ENCODE measurements around the gene LKAAEAR1.
A peak's percentile ranks its signal among the peaks of the same experiment; 100 is the strongest.

LKAAEAR1 gene

DNA sequence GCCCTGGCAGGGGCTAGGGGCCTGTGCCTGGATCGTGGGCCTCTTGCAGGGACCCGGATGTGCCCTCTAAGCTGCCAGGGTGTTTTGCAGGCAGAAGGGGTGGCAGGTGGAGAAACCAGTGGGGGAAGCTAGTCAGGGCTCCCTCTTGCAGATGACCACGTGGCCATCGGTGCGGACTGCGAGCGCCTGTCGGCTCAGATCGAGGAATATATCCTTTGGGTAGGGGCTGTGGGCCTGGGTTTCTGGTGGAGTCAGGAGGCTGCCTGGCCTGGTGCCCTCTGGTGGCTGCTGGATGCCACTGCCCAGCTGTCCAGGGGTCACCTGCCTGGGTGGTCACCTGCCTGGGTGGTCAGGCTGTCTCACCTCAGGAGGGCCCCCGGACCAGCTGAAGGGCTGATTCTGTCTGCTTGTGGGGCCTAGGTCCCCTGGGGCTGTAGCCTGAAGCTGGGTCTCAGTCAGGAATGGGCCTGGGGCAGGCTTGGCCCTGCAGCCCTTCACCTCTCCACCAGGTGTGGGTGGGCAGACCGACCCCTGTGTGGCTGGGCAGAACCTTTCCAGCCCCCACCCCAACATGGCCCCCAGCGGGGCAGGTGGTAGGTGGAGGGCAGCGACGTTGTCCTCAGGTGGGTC is 14.5 kb downstream of the LKAAEAR1 start:
- DNase-seq (ENCODE audit: low read depth in 2 of 2), result no peak
- TF ChIP-seq, protein P1, sequence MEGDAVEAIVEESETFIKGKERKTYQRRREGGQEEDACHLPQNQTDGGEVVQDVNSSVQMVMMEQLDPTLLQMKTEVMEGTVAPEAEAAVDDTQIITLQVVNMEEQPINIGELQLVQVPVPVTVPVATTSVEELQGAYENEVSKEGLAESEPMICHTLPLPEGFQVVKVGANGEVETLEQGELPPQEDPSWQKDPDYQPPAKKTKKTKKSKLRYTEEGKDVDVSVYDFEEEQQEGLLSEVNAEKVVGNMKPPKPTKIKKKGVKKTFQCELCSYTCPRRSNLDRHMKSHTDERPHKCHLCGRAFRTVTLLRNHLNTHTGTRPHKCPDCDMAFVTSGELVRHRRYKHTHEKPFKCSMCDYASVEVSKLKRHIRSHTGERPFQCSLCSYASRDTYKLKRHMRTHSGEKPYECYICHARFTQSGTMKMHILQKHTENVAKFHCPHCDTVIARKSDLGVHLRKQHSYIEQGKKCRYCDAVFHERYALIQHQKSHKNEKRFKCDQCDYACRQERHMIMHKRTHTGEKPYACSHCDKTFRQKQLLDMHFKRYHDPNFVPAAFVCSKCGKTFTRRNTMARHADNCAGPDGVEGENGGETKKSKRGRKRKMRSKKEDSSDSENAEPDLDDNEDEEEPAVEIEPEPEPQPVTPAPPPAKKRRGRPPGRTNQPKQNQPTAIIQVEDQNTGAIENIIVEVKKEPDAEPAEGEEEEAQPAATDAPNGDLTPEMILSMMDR (IDR thresholded peaks at IDR 0.05; ENCODE audit: low read depth, low read length), result peak; percentile 82
- no peak overlapping the region for H3K4me3 ChIP-seq (replicated peaks in 1 of 2; ENCODE audit: low read depth in 2 of 2, low read length in 2 of 2)

DNA sequence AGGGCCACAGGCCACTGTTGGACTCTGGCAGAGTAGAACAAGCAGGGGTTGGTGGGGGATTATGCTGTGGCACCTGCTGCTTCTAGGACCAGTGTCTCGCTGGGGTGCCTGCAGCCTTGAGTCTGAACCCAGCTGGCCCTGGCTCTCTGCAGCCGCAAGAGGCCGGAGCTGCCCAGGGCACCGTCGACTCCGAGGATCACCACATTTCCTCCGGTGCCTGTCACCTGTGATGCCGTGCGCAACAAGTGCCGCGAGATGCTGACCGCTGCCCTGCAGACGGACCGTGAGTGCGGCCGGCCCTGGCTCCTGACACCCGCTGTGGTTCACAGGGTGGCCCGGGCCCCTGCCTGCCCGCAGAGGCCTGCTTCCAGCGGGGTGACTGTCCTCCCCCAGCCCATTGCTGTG is 15.0 kb downstream of the LKAAEAR1 start:
- no peak overlapping the region for H3K4me3 ChIP-seq (replicated peaks in 1 of 2; ENCODE audit: low read depth in 2 of 2, low read length in 2 of 2)
- TF ChIP-seq, protein P1 (IDR thresholded peaks at IDR 0.05; ENCODE audit: low read depth, low read length), result no peak
- DNase-seq (ENCODE audit: low read depth in 2 of 2), result no peak

DNA sequence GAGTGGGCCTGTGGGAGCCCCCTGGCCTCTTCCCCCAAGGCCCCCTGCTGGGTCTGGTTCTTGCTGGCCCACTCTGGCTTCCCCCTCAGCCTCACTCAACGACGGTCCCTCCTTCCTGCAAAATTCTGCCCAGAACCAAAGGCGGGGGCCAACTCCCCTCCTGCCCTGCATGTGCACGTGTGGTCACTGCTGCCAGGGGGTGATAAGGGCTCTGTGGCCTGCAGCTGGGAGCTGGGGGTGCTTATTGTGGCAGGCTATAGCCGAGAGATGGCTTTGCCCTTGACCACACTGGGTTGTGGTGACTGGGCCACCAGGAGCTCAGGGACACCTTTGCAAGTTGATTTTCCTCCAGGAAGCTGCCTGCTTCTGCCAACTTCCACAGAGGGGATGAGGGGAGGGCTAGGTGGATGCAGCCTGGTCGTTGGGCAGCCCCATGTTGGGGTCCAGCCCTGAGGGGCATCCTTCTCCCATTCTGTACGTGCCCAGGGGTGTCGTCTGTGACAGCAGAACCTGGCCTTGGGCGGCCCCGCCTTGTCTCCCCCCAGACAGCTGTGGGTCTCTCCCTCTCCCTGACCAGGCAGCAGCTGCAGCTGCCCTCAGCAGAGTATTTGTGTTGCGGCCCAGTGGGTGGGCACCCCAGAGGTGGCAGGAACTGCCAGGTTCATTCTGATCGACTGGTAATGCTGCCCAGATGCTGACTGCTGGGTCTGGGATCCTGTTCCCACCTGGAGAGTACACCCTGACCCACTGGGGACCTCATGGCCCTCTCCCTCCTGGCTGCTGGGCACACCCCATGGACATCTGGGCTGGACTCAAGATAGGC is 15.6 kb downstream of the LKAAEAR1 start:
- TF ChIP-seq, protein P1 (IDR thresholded peaks at IDR 0.05; ENCODE audit: low read depth, low read length), result no peak
- H3K4me3 ChIP-seq (replicated peaks in 1 of 2; ENCODE audit: low read depth in 2 of 2, low read length in 2 of 2), result no peak overlapping the region
- DNase-seq (ENCODE audit: low read depth in 2 of 2), result no peak

DNA sequence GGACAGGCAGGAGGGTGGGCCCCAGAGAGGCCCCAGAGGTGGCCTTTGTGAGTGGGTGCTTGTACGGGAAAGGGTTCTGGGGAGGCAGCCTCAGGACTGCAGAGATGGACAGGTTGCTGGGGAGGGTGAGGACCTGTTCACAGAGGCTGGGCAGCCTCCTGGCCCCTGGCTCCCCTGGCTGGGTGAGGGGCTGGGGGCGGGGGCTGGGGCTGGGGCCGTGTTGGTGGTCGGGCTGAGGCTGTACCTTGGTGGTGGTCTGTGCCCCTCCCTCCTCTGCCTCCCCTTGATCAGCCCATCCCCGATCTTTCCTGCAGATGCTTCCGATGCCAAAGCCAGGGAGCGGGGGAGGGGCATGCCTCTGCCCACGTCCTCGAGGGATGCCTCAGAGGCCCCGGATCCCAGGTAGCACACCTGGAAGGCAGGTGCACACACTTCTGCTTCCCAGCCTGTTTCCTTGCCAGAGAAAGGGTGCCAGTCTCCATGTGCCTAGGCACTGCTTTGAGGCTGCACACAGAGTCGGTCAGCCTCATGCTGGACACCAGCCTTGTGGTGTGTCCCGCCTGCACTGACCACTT is 16.4 kb downstream of the LKAAEAR1 start:
- no peak for DNase-seq (ENCODE audit: low read depth in 2 of 2)
- no peak overlapping the region for H3K4me3 ChIP-seq (replicated peaks in 1 of 2; ENCODE audit: low read depth in 2 of 2, low read length in 2 of 2)
- TF ChIP-seq, protein P1 (IDR thresholded peaks at IDR 0.05; ENCODE audit: low read depth, low read length), result no peak

DNA sequence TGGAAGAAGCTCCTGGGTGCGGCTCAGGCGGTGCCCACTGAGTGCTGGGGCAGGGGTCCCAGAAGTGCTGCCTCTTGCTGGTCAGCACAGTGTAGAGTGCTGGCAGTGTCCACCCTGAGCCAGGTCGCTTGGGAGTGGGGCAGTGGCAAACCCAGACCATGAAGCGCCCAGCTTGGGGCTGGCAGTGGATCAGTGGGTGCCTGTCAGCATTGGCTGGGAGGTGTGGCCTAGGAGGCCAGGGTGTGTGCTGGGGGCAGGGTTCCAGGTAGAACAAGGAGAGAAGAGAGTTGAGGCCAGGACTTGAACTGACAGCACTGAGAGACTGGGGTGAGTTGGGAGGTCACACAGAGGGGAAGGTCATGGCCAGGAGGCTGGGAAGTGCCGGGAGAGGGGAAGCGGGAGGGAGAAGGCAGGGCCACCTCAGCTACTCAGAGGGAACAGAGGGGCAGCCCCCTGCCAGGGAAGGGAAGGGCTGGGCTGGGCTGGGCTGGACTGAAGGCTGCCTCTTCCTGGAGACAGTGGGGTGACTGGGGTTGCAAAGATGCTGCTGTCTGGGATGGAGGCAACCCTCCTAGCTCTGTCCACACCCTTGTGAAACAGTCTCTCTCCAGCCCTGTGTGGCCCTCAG is 17.1 kb downstream of the LKAAEAR1 start:
- DNase-seq (ENCODE audit: low read depth in 2 of 2), result no peak
- no peak overlapping the region for H3K4me3 ChIP-seq (replicated peaks in 1 of 2; ENCODE audit: low read depth in 2 of 2, low read length in 2 of 2)
- TF ChIP-seq, protein P1 (IDR thresholded peaks at IDR 0.05; ENCODE audit: low read depth, low read length), result no peak

DNA sequence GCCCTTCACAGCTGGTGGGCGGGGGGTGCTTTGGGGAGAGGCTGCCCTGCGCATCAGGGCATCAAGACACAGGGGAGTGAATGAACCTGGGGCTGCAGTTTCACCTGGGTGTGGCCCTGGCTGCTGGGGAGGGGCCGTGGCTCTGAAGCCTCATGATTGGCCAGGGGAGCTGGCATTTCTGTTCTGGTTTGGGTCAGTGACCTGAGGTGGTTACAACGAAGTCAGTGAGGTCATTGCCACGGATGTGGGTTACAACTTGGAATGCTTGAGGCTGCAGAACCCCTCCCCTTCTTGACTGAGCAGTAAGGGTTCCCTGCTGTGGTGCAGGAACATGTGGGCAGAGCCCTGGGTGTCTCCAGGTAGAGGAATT is 18.2 kb downstream of the LKAAEAR1 start:
- H3K4me3 ChIP-seq (replicated peaks in 1 of 2; ENCODE audit: low read depth in 2 of 2, low read length in 2 of 2), result no peak overlapping the region
- DNase-seq (ENCODE audit: low read depth in 2 of 2), result peak; percentile 70 to 80
- TF ChIP-seq, protein P1 (IDR thresholded peaks at IDR 0.05; ENCODE audit: low read depth, low read length), result no peak

All from cardiac fibroblast (primary cell).